Fibroblast of lung (primary cell): ENCODE results near the gene CD83.

Experiments
- CTCF ChIP-seq, 2 donors: IDR thresholded peaks in 1 of 2; conservative IDR thresholded peaks in 1 of 2; 1 replicate in 1 of 2; 2 replicates in 1 of 2; pipeline ENCODE4 v1.5.1; 2011 to 2012; ENCODE audit warnings: low read length in 2 of 2, control low read depth in 1 of 2, inconsistent platforms in 1 of 2, low read depth in 1 of 2, mild to moderate bottlenecking in 1 of 2
- EZH2 ChIP-seq: IDR thresholded peaks from 2 replicates; pipeline ENCODE4 v1.5.1; 2012; ENCODE audit warnings: low read length, control low read depth, mild to moderate bottlenecking; ENCODE audit errors: missing control alignments

GRCh38 chr6:14132921-14133275 lies 15.3 kb downstream of the CD83 start:
- TF ChIP-seq CTCF (conservative IDR thresholded peaks at IDR 0.05 in 1 of 2, IDR thresholded peaks at IDR 0.05 in 1 of 2; ENCODE audit: low read depth in 1 of 2, low read length in 2 of 2) (no peak), EZH2 (no peak)
